IgD-negative memory B cell (primary cell): ENCODE results near the gene PCBD1. TPM values are rescaled to one million over a fixed set of nuclear protein-coding genes. Genes with fewer than 3 reads are reported as not detected.
"Not testable (repeated sequence)": the region's sequence is repeated elsewhere in the genome, so short reads cannot be mapped to it uniquely, and the experiment has no call there.

Experiments used
- H3K27ac Mint-ChIP-seq, 3 donors: one replicate each; pipeline ENCODE4 v1.8.0; 2020 to 2022; ENCODE audit warnings: mild to moderate bottlenecking in 3 of 3, mixed read lengths in 3 of 3, moderate library complexity in 1 of 3
- H3K27me3 Mint-ChIP-seq: one replicate; pipeline ENCODE4 v1.8.0; 2021; ENCODE audit warnings: mixed read lengths
- H3K36me3 Mint-ChIP-seq: one replicate; pipeline ENCODE4 v1.8.0; 2020; ENCODE audit warnings: mild to moderate bottlenecking, mixed read lengths
- H3K4me1 Mint-ChIP-seq, 3 donors: one replicate each; pipeline ENCODE4 v1.8.0; 2020 to 2022; ENCODE audit warnings: mixed read lengths in 3 of 3, mild to moderate bottlenecking in 1 of 3
- H3K4me3 Mint-ChIP-seq, 4 donors: one replicate each; pipeline ENCODE4 v1.8.0; 2020 to 2022; ENCODE audit warnings: mild to moderate bottlenecking in 4 of 4, mixed read lengths in 4 of 4, moderate library complexity in 3 of 4
- H3K9me3 Mint-ChIP-seq, 3 donors: one replicate each; pipeline ENCODE4 v1.8.0; 2020 to 2021; ENCODE audit warnings: mixed read lengths in 3 of 3, mild to moderate bottlenecking in 1 of 3
- polyA plus RNA-seq: library from polyadenylated mRNA; unstranded; fragments of 300-500 nt; fragmentation: Illumina TruSeq; gene quantifications from one replicate; pipeline ENCODE4 v1.2.3, GENCODE V29; 2021

The PCBD1 gene
- polyA plus RNA-seq, 1 donor from 2014 or later: 27.2 TPM

DNA sequence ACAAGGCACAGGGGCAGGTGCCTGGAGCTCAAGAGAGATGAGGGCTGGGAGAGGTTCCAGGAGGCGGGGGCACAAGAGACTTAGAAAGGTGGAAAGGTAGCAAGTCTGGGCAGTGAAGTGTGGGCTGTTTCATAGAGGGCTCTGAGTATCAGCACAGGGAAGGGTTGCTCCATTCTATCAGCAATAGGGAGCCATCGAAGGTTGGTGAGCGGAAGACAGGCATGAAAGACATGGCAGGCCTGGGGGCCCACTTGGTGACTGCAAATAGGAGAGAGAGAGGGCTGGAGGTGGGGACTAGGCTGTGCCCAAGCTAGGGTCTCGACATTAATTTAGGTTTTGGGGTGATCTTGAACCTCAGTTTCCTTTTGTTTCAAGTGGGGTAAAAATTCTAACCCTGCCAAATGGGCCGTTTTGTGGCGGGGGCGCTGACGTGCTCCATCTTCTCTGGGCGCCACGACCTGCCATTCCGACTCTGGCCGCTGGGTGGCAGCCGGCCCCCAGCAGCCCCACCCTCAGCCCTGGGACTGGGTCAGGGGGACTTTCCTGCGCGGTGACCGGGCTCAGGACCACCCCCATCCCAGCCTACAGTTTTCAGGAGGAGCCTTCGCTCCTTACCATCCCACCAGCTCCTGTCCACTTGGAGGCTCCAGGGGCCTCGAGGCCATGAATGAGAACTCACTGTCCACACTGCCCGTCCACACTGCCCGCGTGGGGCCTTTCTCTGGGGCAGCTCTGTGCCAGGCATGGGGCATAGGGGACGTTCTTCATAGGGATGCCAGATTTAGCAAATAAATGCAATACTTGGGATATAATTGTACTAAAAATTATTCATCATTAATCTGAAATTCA is 37.2 kb upstream of the PCBD1 start:
- H3K9me3 Mint-ChIP-seq: peaks cover 0 to 5% (median 0%) of the 10 kb centered on the region in 3 donors
- H3K36me3 Mint-ChIP-seq: no peaks in the 10 kb centered on the region
- peaks cover 7% of the 10 kb centered on the region for H3K27me3 Mint-ChIP-seq
- H3K4me1 Mint-ChIP-seq: peaks cover 2 to 9% (median 4%) of the 10 kb centered on the region in 3 donors
- H3K4me3 Mint-ChIP-seq: no peak overlapping the region
- H3K27ac Mint-ChIP-seq: no peak overlapping the region

- peaks cover 9% of the 10 kb centered on the region for H3K27me3 Mint-ChIP-seq
- no peaks in the 10 kb centered on the region for H3K36me3 Mint-ChIP-seq
- no peak overlapping the region for H3K4me3 Mint-ChIP-seq
- H3K27ac Mint-ChIP-seq: no peak overlapping the region
- peaks cover 2 to 8% (median 4%) of the 10 kb centered on the region in 3 donors for H3K4me1 Mint-ChIP-seq
- H3K9me3 Mint-ChIP-seq: peaks cover 0 to 5% (median 0%) of the 10 kb centered on the region in 3 donors
These were observed 35.3 kb upstream of the PCBD1 start for GRCh38 chr10:70923696-70924095.

- H3K36me3 Mint-ChIP-seq: no peaks in the 10 kb centered on the region
- no peak overlapping the region for H3K4me3 Mint-ChIP-seq
- peaks cover 0 to 3% (median 0%) of the 10 kb centered on the region in 3 donors for H3K4me1 Mint-ChIP-seq
- H3K27ac Mint-ChIP-seq: no peak overlapping the region
- peaks cover 8% of the 10 kb centered on the region for H3K27me3 Mint-ChIP-seq
- H3K9me3 Mint-ChIP-seq: peaks cover 0 to 5% (median 0%) of the 10 kb centered on the region in 3 donors
These were observed 32.9 kb upstream of the PCBD1 start for GRCh38 chr10:70921285-70921684.

GRCh38 chr10:70920519-70920918 is 32.2 kb upstream of the PCBD1 start:
- Mint-ChIP-seq H3K27ac (no peak overlapping the region), H3K36me3 (no peaks in the 10 kb centered on the region), H3K27me3 (peaks cover 7% of the 10 kb centered on the region), H3K9me3 (peaks cover 0 to 5% (median 2%) of the 10 kb centered on the region in 3 donors), H3K4me3 (no peak overlapping the region), H3K4me1 (peaks cover 0 to 3% (median 0%) of the 10 kb centered on the region in 3 donors)

GRCh38 chr10:70919906-70920305 is 31.5 kb upstream of the PCBD1 start:
- not testable (repeated sequence) for H3K9me3 Mint-ChIP-seq, H3K27ac Mint-ChIP-seq, H3K27me3 Mint-ChIP-seq, H3K4me3 Mint-ChIP-seq, H3K36me3 Mint-ChIP-seq, H3K4me1 Mint-ChIP-seq

DNA sequence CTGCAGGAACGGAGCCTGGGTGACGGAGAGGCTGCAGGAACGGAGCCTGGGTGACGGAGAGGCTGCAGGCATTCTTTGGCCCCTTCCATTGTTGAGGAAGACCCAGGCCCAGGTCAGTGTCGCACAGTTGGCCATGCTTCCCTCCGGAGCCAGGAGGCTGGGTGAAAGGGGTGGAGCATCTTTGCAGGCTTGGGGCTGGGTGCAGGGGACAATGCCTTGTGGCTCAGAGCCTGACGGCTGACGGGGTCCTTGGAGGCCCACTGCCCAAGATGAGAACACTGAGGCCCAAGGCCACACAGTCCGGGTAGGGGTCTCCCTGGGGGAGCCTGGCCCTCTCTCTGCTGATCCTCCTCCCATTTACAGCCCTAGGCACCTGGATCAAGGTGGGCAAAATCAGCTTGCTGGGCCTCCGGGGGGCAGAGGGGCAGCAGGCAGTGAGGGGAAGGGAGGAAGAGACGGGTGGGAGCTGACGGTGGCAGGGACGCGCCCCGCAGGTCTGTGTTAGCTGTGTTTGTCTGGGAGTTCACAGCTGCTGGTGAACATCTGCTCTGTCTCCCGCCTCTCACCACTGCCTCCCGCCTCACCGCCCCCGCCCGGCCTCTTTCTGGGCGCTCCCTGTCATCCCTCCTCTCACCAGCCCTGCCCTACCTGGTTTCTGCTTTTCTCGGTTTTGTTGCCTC is 30.6 kb upstream of the PCBD1 start:
- no peak overlapping the region for H3K4me3 Mint-ChIP-seq
- H3K36me3 Mint-ChIP-seq: no peaks in the 10 kb centered on the region
- no peaks in the 10 kb centered on the region for H3K4me1 Mint-ChIP-seq
- no peak overlapping the region for H3K27ac Mint-ChIP-seq
- H3K9me3 Mint-ChIP-seq: peaks cover 0 to 5% (median 2%) of the 10 kb centered on the region in 3 donors
- H3K27me3 Mint-ChIP-seq: peaks cover 6% of the 10 kb centered on the region

GRCh38 chr10:70917635-70918034 is 29.3 kb upstream of the PCBD1 start:
- no peak overlapping the region for H3K4me3 Mint-ChIP-seq
- no peaks in the 10 kb centered on the region for H3K36me3 Mint-ChIP-seq
- H3K27me3 Mint-ChIP-seq: peaks cover 4% of the 10 kb centered on the region
- no peak overlapping the region for H3K27ac Mint-ChIP-seq
- H3K4me1 Mint-ChIP-seq: no peaks in the 10 kb centered on the region
- H3K9me3 Mint-ChIP-seq: peaks cover 0 to 5% (median 2%) of the 10 kb centered on the region in 3 donors

DNA sequence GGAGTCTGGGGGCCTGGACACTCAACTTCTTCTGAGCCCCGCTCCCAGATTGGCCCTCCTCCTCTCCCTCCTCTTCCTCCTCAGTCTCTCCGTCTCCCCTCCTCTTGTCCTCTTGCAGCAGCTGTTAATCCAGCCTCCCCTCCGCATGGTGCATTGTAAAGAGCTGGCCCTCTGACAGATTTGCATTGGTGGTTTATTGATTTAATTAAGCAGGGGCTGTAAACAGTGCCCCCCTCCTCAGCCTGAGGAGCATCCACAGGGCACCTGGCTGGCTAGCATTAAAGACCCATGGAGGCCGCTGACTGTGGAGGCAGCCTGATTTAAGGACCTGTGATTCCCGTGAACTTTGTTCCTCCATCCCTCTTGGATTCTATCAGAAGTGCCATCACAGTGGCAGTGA is 28.9 kb upstream of the PCBD1 start:
- Mint-ChIP-seq H3K9me3 (peaks cover 0 to 5% (median 2%) of the 10 kb centered on the region in 3 donors), H3K27me3 (peaks cover 4% of the 10 kb centered on the region), H3K4me3 (no peak overlapping the region), H3K4me1 (no peaks in the 10 kb centered on the region), H3K27ac (no peak overlapping the region), H3K36me3 (no peaks in the 10 kb centered on the region)

DNA sequence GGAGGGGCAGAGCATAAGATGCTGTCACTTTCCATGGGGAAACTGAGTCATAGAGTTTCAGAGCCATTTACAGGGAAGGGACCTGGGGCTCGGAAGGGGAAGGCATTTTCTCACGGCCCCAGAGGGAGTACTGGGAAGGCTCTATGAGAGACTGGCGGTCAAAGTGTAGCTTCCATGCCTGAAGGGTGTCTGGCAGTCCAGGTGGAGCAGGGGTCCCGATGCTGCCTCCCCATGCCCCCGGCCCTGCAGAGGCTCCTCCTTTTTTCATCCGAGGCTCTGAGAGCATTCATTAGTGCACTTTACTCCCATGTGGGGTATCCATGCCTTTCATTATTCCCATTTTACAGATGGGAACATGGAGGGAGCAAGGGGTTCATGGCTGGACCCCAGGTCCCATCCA is 27.9 kb upstream of the PCBD1 start:
- Mint-ChIP-seq H3K27me3 (peaks cover 4% of the 10 kb centered on the region), H3K4me3 (no peak overlapping the region), H3K27ac (no peak overlapping the region), H3K9me3 (peaks cover 1 to 5% (median 2%) of the 10 kb centered on the region in 3 donors), H3K4me1 (no peaks in the 10 kb centered on the region), H3K36me3 (no peaks in the 10 kb centered on the region)

DNA sequence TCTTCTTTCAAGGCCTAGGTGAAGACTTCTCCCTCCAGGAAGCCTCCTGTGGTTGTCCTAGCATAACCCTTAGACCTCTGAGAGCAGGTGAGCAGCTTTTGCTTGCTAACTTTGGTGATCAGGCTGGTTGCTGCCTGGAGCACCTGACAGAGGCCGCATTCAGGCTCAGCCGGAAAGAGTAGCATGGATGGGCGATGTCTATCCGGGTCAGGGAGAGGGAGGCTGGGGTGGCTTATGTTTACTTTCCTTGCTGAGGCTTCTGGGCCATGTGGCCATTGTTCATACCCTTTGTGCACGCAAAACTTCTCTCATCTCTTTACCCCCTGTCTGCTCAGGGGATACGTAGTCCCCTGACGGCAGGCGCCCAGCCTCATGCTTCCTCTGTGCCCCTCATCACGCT is 27.4 kb upstream of the PCBD1 start:
- H3K4me3 Mint-ChIP-seq: no peak overlapping the region
- peaks cover 4% of the 10 kb centered on the region for H3K27me3 Mint-ChIP-seq
- H3K36me3 Mint-ChIP-seq: no peaks in the 10 kb centered on the region
- H3K27ac Mint-ChIP-seq: no peak overlapping the region
- H3K9me3 Mint-ChIP-seq: peaks cover under 1 to 2% (median 1%) of the 10 kb centered on the region in 3 donors
- H3K4me1 Mint-ChIP-seq: no peaks in the 10 kb centered on the region

DNA sequence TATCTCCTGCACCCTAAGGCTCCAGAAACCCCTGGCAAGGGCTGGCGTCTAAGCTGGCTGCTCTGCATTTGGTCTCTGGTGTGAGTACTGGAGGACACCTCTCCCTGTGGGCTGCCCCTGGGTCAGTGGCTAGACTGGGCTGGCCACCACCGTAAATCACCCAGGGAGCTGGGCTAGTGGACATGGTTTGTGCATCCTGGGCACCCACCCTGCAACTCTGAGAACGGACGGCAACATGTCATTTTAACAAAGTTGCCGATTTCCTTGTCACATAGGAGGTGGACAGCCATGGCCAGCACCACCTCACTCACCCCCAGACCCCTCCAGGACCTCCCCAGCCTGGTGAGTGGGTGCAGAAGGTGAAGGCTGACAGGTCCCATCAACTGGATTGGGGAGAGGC is 26.8 kb upstream of the PCBD1 start:
- no peak overlapping the region for H3K4me3 Mint-ChIP-seq
- no peak overlapping the region for H3K27ac Mint-ChIP-seq
- no peaks in the 10 kb centered on the region for H3K4me1 Mint-ChIP-seq
- no peaks in the 10 kb centered on the region for H3K36me3 Mint-ChIP-seq
- H3K27me3 Mint-ChIP-seq: peaks cover 4% of the 10 kb centered on the region
- peaks cover 0 to 2% (median 1%) of the 10 kb centered on the region in 3 donors for H3K9me3 Mint-ChIP-seq

GRCh38 chr10:70914316-70914864 is 26.0 kb upstream of the PCBD1 start:
- no peaks in the 10 kb centered on the region for H3K36me3 Mint-ChIP-seq
- no peak overlapping the region for H3K27ac Mint-ChIP-seq
- H3K9me3 Mint-ChIP-seq: peaks cover 0 to 2% (median 1%) of the 10 kb centered on the region in 3 donors
- peak overlapping the region in 1 of 4 donors; percentile 78 for H3K4me3 Mint-ChIP-seq
- no peaks in the 10 kb centered on the region for H3K4me1 Mint-ChIP-seq
- H3K27me3 Mint-ChIP-seq: peaks cover 2% of the 10 kb centered on the region

- H3K9me3 Mint-ChIP-seq: peaks cover 0 to 2% (median 1%) of the 10 kb centered on the region in 3 donors
- peaks cover 2% of the 10 kb centered on the region for H3K27me3 Mint-ChIP-seq
- peak overlapping the region in 1 of 4 donors; percentile 78 for H3K4me3 Mint-ChIP-seq
These were observed 25.5 kb upstream of the PCBD1 start for GRCh38 chr10:70913893-70914240.

DNA sequence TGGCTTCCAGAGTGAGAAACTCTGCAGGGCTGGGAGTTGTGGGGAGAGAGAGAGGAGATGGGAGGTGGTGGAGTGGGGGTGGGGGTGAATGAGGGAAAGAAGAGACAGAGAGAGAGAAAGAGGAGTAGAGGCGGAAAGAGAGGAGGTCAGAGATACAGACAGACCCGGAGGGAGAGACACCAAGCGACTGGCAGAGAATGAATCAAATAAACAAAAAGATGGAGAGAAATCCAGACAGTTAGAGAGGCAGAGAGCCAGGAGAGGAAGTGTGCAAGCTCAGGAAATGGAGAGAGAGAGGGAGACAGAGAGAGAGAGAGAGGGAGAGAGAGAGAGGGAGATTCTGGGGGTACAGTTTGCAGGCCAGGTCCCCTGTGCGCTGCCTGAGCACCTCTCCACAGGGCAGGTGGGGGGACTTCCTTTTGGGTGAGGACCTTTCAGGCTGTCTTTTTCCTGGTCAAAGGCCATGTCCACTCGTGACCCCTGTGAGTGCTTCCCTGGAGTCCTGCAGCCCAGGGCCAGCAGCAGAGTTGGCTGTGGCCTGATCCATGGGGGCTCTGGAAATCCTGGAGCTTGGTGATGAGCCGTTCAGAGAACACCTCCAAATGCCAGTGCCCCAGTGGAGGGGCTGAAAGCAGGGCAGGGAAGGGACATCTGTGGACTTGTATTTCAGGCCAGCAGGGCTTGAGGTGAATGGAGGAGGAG is 25.0 kb upstream of the PCBD1 start:
- no peak overlapping the region for H3K4me3 Mint-ChIP-seq
- H3K27me3 Mint-ChIP-seq: peaks cover 2% of the 10 kb centered on the region
- peaks cover 0 to 2% (median 0%) of the 10 kb centered on the region in 3 donors for H3K4me1 Mint-ChIP-seq
- peaks cover 0 to 2% (median 1%) of the 10 kb centered on the region in 3 donors for H3K9me3 Mint-ChIP-seq
- H3K36me3 Mint-ChIP-seq: no peaks in the 10 kb centered on the region
- no peak overlapping the region for H3K27ac Mint-ChIP-seq

More at GRCh38 chr10:70913893-70914240, 25.5 kb upstream of the PCBD1 start:
- peaks cover 0 to 2% (median 0%) of the 10 kb centered on the region in 3 donors for H3K4me1 Mint-ChIP-seq
- no peaks in the 10 kb centered on the region for H3K36me3 Mint-ChIP-seq
- H3K27ac Mint-ChIP-seq: no peak overlapping the region

DNA sequence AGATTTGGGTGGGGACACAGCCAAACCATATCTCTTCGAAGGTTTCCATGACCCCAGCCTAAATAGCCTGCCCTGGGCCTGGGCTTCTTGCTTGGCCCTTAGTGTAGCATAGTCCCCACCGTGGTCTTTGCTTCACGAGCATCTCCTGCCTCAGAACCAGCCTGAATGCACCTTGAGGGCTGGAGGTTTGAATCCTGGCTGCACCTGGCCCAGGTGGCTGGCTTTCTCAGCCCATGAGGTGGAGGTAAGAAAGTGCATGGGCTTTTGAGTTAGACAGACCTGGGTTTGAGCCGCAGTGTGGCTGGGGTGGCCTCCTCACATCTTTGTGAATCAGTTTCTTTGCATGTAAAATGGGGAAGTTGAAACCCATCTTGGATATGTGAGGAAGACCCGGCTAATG is 24.2 kb upstream of the PCBD1 start:
- no peaks in the 10 kb centered on the region for H3K36me3 Mint-ChIP-seq
- peaks cover 0 to 2% (median 1%) of the 10 kb centered on the region in 3 donors for H3K9me3 Mint-ChIP-seq
- no peak overlapping the region for H3K27ac Mint-ChIP-seq
- H3K4me3 Mint-ChIP-seq: no peak overlapping the region
- peaks cover 1% of the 10 kb centered on the region for H3K27me3 Mint-ChIP-seq
- H3K4me1 Mint-ChIP-seq: peaks cover 0 to 2% (median 0%) of the 10 kb centered on the region in 3 donors
